ENCODE results near the gene NT5DC3. TPM values are rescaled to one million over a fixed set of nuclear protein-coding genes. Genes with fewer than 3 reads are reported as not detected.

The NT5DC3 gene
- total RNA-seq, 3 donors from 2014 or later (not counting 1 experiment from before 2014, with no cell fraction given), result 1.1 to 2.1 (median 1.4) TPM

GRCh38 chr12:103793046-103793445 lies 48.0 kb downstream of the NT5DC3 start:
- H3K27ac ChIP-seq (ENCODE audit: low read length), result no peak overlapping the region
- ATAC-seq (no peak), DNase-seq (no peak)
- no peaks in the 10 kb centered on the region for H3K4me1 Mint-ChIP-seq
- H3K9me3 Mint-ChIP-seq, result no peaks in the 10 kb centered on the region
- no peak overlapping the region for H3K4me3 Mint-ChIP-seq
- 71% methylated on average over 3 of the region's 3 CpGs for WGBS (ENCODE audit: insufficient coverage)
- H3K4me1 ChIP-seq (ENCODE audit: control insufficient read depth, insufficient read depth, low read length), result no peaks in the 10 kb centered on the region
- no peaks in the 10 kb centered on the region for H3K27me3 ChIP-seq (ENCODE audit: control insufficient read depth, insufficient read depth, low read length)
- no peaks in the 10 kb centered on the region for H3K27me3 Mint-ChIP-seq (ENCODE audit: low read depth in 2 of 2)
- TF ChIP-seq CTCF (IDR thresholded peaks at IDR 0.05), result no peak
- peaks cover 4% of the 10 kb centered on the region for H3K36me3 ChIP-seq (ENCODE audit: control insufficient read depth, insufficient read depth, low read length)
- no peaks in the 10 kb centered on the region for H3K36me3 Mint-ChIP-seq
- intact Hi-C loops (cut with micrococcal nuclease), result no loop called here
- H3K4me3 ChIP-seq (ENCODE audit: low read length), result no peak overlapping the region
- no peak overlapping the region for H3K27ac Mint-ChIP-seq
- no peaks in the 10 kb centered on the region for H3K9me3 ChIP-seq (ENCODE audit: control insufficient read depth, insufficient read depth, low read length)

GRCh38 chr12:103791350-103791920 lies 49.6 kb downstream of the NT5DC3 start:
- 96% methylated on average over 10 of the region's 10 CpGs for WGBS (ENCODE audit: insufficient coverage)
- intact Hi-C loops (cut with micrococcal nuclease), result no loop called here
- Mint-ChIP-seq H3K9me3 (no peaks in the 10 kb centered on the region), H3K36me3 (no peaks in the 10 kb centered on the region), H3K27ac (no peak overlapping the region), H3K4me1 (no peaks in the 10 kb centered on the region), H3K4me3 (no peak overlapping the region), H3K27me3 (ENCODE audit: low read depth in 2 of 2) (no peaks in the 10 kb centered on the region)
- Histone ChIP-seq H3K9me3 (ENCODE audit: control insufficient read depth, insufficient read depth, low read length) (no peaks in the 10 kb centered on the region), H3K4me3 (ENCODE audit: low read length) (no peak overlapping the region), H3K36me3 (ENCODE audit: control insufficient read depth, insufficient read depth, low read length) (peaks cover 4% of the 10 kb centered on the region), H3K27me3 (ENCODE audit: control insufficient read depth, insufficient read depth, low read length) (no peaks in the 10 kb centered on the region), H3K27ac (ENCODE audit: low read length) (no peak overlapping the region), H3K4me1 (ENCODE audit: control insufficient read depth, insufficient read depth, low read length) (no peaks in the 10 kb centered on the region)
- TF ChIP-seq CTCF (IDR thresholded peaks at IDR 0.05), result no peak
- no peak for ATAC-seq
- no peak for DNase-seq

DNA sequence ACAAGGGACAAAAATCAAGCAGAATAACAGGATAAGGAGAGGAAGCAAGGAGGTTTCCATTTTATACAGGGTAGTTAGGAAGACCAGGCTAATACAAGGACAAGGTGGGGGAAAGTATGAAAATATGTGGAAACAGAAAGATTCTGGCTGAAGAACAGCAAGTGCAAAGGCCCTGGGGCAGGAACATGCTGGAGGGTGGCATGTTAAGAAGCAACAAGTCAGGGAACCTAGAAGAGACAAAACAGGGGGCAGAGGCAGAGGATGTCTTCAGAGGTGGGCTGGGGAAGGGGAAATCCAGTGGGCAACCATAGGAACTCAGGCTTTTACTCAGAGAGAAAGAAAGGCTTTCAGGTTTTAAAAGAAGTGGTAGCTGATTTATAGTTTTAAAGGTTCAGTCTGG lies 54.8 kb downstream of the NT5DC3 start:
- H3K36me3 Mint-ChIP-seq, result no peaks in the 10 kb centered on the region
- TF ChIP-seq CTCF (IDR thresholded peaks at IDR 0.05), result no peak

More for the DNA sequence above, 54.8 kb downstream of the NT5DC3 start:
- no peak for DNase-seq
- no peak overlapping the region for H3K27ac Mint-ChIP-seq
- no peaks in the 10 kb centered on the region for H3K9me3 Mint-ChIP-seq
- no peaks in the 10 kb centered on the region for H3K4me1 Mint-ChIP-seq
- no peaks in the 10 kb centered on the region for H3K27me3 Mint-ChIP-seq (ENCODE audit: low read depth in 2 of 2)
- Histone ChIP-seq H3K9me3 (ENCODE audit: control insufficient read depth, insufficient read depth, low read length) (no peaks in the 10 kb centered on the region), H3K27me3 (ENCODE audit: control insufficient read depth, insufficient read depth, low read length) (no peaks in the 10 kb centered on the region), H3K4me1 (ENCODE audit: control insufficient read depth, insufficient read depth, low read length) (no peaks in the 10 kb centered on the region), H3K4me3 (ENCODE audit: low read length) (no peak overlapping the region), H3K27ac (ENCODE audit: low read length) (no peak overlapping the region), H3K36me3 (ENCODE audit: control insufficient read depth, insufficient read depth, low read length) (peaks cover 2% of the 10 kb centered on the region)
- ATAC-seq, result no peak
- H3K4me3 Mint-ChIP-seq, result no peak overlapping the region
- intact Hi-C loops (cut with micrococcal nuclease), result no loop called here
